GM21576 (cell line): ENCODE data around the gene DDX51.
"Not testable (repeated sequence)": the region's sequence is repeated elsewhere in the genome, so short reads cannot be mapped to it uniquely, and the experiment has no call there.

Experiments
- ATAC-seq: cut with Tn5 transposase; IDR thresholded peaks from one replicate; pipeline ENCODE4 v1.9.1; 2021; ENCODE audit warnings: mild to moderate bottlenecking, moderate library complexity; ENCODE audit not compliant: unreplicated experiment

The DDX51 gene

DNA sequence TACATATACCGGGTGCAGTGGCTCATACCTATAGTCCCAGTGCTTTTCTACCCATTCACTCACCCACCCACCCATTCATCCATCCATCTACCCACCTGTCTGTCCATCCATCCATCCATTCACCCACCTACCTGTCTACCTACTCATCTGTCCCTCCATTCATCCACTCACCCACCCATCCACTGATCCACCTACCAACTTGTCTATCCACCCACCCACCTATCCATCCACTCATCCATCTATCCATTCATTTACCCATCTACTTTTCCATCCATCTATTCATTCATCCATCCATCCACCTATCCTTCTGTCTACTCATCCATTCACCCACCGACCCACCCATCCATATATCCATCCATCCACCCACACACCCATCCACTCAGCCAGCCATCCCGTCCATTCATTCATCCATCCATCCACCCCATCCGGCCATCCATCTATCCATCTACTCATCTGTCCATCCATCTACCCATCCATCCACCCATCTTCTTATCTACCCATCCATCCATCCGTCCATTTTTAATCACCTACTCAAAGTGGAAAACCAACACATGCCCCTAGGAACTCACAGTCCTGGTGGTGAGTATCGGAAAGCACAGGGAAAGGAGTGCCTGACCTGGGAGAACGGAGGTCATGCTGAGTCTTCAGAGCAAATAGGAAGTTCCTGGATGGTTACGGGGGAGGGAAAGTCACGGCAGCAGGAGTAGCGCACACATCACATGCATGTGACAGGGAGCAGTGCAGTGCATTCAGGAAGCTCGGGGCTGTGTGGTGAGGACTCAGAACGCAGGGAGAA lies 20.0 kb downstream of the DDX51 start:
- ATAC-seq, result no peak

DNA sequence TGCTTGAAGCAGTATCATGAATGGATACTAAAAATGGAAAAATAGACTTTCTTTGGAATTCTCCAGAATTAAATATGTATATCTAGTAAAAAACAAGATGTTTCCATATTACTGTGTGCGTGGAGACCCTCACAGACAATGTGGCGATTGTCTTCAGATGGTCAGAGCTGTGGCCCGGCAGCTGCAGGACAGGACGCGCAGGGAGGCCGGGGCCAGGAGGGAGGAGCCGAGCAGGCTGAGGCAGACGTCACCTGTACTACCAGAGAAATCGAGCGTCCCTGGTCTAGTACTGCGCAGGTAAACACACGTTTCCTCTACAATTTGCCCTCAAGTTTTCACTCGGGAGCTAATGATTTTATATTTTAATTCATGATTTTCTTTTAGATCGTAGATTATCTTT lies 22.8 kb downstream of the DDX51 start:
- no peak for ATAC-seq

DNA sequence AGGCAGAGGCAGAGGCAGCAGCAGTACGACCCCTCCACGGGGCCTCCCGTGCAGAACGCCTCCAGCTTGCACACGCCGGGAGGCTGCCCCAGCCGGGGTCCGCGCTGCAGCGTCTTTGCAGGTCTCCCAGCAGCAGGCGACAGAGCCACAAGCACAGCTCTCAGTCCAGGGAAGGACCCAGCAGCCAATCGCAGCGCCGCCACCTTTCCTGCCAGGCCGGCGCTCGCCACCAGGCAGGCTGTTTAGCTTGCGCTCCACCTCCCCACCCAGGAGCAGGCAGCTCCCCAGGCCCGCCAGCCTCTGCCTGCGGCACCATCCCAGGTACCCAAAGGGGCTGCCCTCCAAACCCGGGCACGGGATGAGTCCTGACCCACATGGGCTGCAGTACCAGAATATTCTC lies 25.2 kb downstream of the DDX51 start:
- ATAC-seq, result no peak

DNA sequence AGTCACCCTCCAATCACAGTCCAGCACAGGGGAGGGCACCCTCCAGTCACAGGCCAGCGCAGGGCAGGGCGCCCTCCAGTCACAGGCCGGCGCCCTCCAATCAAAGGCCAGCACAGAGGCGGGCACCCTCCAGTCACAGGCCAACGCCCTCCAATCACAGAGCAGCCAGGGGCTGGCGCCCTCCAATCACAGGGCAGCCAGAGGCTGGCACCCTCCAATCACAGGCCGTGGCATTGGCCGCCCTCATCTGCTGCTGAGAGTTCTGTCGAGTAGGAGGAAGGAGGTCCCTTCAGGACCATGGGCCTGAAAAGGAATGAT lies 26.6 kb downstream of the DDX51 start:
- ATAC-seq, result no peak

DNA sequence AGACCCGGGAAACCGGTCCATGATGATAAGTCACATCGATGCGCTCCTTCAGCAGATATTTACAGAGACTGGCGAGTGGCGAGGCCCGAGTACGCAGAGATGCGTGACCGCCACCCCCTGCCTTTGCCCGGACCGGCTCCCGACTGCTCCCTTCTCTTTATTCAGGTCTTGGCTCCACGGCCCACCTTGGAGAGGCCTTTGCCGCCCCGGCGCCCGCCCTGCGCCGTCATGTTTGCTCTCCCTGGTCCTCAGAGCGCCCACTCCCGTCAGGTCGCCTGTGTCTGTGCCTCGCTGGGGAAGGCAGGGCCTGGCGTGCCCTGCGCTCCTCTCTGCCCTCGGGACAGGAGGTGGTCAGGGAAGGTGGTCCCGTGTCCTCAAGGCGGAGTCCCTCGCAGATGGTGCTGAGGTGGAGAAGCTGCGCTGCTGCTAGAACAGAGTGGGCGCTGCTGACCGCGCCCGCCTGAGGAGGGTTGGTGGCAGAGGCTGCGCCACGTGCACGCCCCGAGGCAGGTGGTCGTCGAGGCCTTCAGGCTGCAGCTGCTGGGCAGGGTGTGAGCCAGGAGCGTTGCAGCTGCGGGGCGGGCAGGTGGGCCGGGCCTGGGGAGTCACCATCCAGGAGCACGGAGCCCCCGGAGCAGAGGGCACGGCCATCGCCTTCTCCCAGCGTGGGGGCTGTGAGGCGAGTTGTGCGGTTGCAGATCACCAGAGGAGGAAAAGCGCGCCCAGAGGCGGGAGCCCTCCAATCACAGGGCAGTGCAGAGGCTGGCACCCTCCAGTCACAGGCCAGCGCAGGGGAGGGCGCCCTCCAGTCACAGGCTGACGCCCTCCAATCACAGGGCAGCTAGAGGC lies 27.2 kb downstream of the DDX51 start:
- no peak for ATAC-seq

DNA sequence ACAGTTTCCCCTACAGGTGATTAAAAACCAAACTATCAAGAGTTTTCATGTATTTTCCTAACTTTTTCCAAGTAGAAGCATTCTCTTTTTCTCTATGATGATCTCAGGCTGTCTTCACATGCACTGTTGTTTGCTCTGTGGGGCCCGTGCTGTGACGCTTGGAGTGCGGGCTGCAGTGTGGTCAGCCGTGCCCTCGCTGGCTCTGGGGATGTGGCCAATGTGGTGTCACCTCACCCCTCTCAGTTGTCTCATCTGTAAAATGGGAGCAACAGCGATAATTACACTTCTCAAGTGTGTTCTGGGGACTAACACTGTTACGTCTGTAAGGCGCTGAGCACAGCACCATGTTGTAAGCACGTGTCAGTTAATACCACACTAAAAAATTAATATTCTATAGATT lies 28.6 kb downstream of the DDX51 start:
- ATAC-seq, result no peak

- no peak for ATAC-seq
Observed at GRCh38 chr12:132114667-132115066, 29.5 kb downstream of the DDX51 start.

DNA sequence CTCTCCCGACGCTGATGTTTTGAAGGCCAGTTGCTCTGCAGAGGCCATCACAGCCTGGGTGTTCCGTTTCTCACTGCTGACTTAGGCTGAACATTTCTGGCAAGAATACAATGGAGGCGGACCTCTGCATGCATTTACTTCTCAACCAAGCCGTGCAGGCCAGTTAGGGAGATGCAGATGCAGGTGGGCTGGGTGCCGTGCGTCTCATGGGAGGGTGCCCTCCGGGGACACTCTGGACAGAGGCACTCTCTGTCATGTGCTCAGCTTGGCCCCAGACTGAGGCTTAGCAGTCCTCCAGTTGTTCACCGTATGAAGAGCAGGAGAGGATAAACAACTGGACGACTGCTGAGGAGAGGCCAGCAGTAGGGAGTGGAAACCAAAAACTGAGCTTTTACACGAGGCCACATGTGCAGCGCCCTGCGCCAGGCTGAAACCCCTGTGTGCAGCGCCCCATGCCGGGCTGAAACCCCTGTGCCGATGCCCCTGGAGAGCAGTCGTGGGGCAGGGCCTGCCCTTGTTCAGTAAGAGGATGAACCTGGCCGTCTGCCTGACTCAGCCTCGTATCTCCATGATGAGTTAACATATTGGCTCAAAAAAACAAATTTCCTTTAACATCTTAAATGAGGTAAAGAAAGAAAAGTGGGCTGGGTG lies 32.3 kb downstream of the DDX51 start:
- ATAC-seq, result no peak

DNA sequence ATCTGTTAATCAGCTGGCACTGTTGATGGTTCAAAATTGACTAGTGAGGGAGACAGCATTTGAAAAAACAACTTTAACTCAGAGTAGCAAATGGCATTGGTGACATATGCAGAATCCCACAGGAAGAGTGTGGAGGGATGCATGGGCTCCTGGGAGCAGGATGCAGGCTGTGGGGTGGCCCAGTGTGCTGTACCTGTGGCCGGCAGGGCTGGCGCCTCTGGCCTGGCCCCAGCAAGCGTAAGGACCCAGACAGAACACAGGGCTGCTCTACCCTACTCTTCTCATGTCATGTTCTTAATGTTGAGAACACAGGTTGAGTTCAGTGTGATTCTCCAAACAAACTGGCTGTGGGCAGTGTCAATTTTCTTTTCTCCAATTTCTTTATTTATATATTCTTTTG lies 33.4 kb downstream of the DDX51 start:
- ATAC-seq, result no peak

DNA sequence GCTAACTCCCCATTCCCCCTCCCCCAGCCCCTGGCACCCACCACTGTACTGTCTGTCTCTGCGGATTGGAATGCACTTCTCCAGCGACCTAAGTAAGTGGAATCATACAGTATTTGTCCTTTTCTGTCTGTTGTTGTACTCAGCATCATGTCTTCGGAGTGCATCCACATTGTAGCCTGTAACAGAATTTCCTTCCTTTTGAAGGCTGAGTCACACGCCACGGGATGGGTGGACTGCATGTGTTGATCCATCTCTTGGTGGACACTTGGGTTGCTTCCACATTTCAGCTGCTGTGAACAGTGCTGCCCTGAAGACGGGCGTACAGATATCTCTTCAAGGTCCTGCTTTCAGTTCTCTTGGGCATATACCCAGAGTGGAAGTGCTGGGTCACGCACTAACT lies 34.4 kb downstream of the DDX51 start:
- ATAC-seq, result no peak

GRCh38 chr12:132108211-132108832 lies 35.8 kb downstream of the DDX51 start:
- no peak for ATAC-seq

- no peak for ATAC-seq
Observed at GRCh38 chr12:132106921-132107320, 37.2 kb downstream of the DDX51 start.

GRCh38 chr12:132105467-132105866 lies 38.7 kb downstream of the DDX51 start:
- ATAC-seq, result no peak

DNA sequence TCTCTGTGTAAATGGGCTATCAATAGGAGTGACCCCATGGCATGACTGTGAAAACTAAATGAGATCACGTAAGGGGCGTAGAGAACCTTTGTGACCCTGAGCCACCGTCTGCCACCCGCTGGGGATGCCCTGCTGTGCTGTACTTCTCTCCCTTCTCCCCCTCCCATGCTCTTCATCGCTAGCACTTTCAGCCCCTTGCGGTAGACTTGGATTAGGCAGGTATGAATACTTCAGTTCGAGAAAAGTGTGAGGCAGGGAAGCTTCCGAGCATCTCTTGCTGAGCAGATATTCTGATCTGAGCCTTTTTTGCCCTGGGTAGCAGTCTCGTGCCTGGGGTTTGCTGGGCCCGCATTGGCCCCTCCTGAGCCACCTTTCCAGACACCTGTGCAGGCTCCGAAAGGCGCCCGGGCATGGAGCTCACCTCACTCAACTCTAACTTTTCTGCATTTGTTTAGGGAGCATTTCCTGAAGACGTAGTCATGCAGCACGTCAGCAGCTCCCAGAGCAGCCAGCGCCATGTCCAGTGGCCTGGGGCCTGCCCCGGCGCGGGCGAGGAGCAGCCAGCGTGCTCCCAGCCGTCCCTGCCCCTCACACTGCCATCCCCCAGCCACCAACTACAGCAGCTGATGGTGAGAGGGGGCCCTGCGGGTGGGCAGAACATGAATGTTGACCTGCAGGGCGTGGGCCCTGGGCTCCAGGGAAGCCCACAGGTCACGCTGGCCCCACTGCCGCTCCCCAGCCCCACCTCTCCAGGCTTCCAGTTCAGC lies 40.4 kb downstream of the DDX51 start:
- ATAC-seq, result no peak

DNA sequence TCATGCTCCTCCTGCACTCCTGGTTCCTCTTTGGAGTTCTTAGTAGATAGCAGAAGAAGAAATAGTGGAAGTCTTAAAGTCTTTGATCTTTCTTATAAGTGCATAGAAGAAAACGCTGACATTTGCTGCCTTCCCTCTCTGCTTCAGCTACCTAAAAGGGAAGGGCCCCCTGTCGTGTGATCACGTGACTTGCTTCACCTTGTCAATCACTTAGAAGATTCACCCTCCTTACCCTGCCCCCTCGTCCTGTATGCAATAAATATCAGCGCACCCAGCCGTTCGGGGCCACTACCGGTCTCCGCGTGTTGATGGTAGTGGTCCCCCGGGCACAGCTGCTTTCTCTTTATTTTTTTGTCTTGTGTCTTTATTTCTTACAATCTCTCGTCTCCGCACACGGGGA lies 41.0 kb downstream of the DDX51 start:
- ATAC-seq, result not testable (repeated sequence)

- ATAC-seq, result no peak
Observed at GRCh38 chr12:132102297-132102696, 41.8 kb downstream of the DDX51 start.

GRCh38 chr12:132100306-132101065 lies 43.6 kb downstream of the DDX51 start:
- ATAC-seq, result no peak

- no peak for ATAC-seq
Observed at GRCh38 chr12:132099739-132100138, 44.4 kb downstream of the DDX51 start.

GRCh38 chr12:132095520-132096409 lies 48.4 kb downstream of the DDX51 start:
- no peak for ATAC-seq
